IPS-NIHi7 (cell line): ENCODE data around the gene CBFA2T3.
A peak's percentile ranks its signal among the peaks of the same experiment; 100 is the strongest.
"Not testable (repeated sequence)": the region's sequence is repeated elsewhere in the genome, so short reads cannot be mapped to it uniquely, and the experiment has no call there.

ENCODE experiments used
- DNase-seq: peaks from one replicate; pipeline ENCODE4 v3.0.0; 2012; ENCODE audit warnings: mixed read lengths; ENCODE audit errors: extremely low spot score

Gene CBFA2T3

GRCh38 chr16:88923450-88923849, 53.6 kb downstream of the CBFA2T3 start:
- no peak for DNase-seq

- no peak for DNase-seq
These were observed 54.1 kb downstream of the CBFA2T3 start for GRCh38 chr16:88922826-88923410.

GRCh38 chr16:88922114-88922825, 54.7 kb downstream of the CBFA2T3 start:
- peak; percentile 60 for DNase-seq

GRCh38 chr16:88921591-88921990, 55.4 kb downstream of the CBFA2T3 start:
- DNase-seq: no peak

- no peak for DNase-seq
These were observed 56.1 kb downstream of the CBFA2T3 start for GRCh38 chr16:88920618-88921590.

GRCh38 chr16:88919936-88920335, 57.1 kb downstream of the CBFA2T3 start:
- no peak for DNase-seq

GRCh38 chr16:88918896-88919295, 58.1 kb downstream of the CBFA2T3 start:
- not testable (repeated sequence) for DNase-seq

- DNase-seq: no peak
These were observed 58.9 kb downstream of the CBFA2T3 start for GRCh38 chr16:88917915-88918627.

- peak; percentile 63 for DNase-seq
These were observed 59.7 kb downstream of the CBFA2T3 start for GRCh38 chr16:88917146-88917914.

- no peak for DNase-seq
These were observed 61.2 kb downstream of the CBFA2T3 start for GRCh38 chr16:88915639-88916327.

- no peak for DNase-seq
These were observed 62.1 kb downstream of the CBFA2T3 start for GRCh38 chr16:88914750-88915368.

- no peak for DNase-seq
These were observed 63.1 kb downstream of the CBFA2T3 start for GRCh38 chr16:88913870-88914269.

- DNase-seq: no peak
These were observed 63.9 kb downstream of the CBFA2T3 start for GRCh38 chr16:88913001-88913612.

- DNase-seq: no peak
These were observed 64.5 kb downstream of the CBFA2T3 start for GRCh38 chr16:88912556-88912955.

GRCh38 chr16:88911946-88912310, 65.1 kb downstream of the CBFA2T3 start:
- no peak for DNase-seq

- no peak for DNase-seq
These were observed 65.7 kb downstream of the CBFA2T3 start for GRCh38 chr16:88911136-88911945.

GRCh38 chr16:88910284-88911135, 66.5 kb downstream of the CBFA2T3 start:
- DNase-seq: no peak
